Stimulated activated memory B cell treated with anti-CD40 and anti-IgM and Interleukin-4, amounts not matched to agents 10 μg/mL and 1 μg/mL and 100 μg/mL, for 72 hours (primary cell): ENCODE data around the gene LSM2.
"Not testable (repeated sequence)": the region's sequence is repeated elsewhere in the genome, so short reads cannot be mapped to it uniquely, and the experiment has no call there.

Source experiments
- ATAC-seq: fragments of 150-1000 bp; cut with Tn5 transposase; 2 replicates; pipeline ENCODE4 v1.10.0; 2021
- H3K27ac Mint-ChIP-seq: one replicate; pipeline ENCODE4 v1.8.0; 2022; ENCODE audit warnings: mild to moderate bottlenecking, mixed read lengths
- H3K27me3 Mint-ChIP-seq: one replicate; pipeline ENCODE4 v1.8.0; 2022; ENCODE audit warnings: mixed read lengths
- H3K36me3 Mint-ChIP-seq: one replicate; pipeline ENCODE4 v1.8.0; 2022; ENCODE audit warnings: mixed read lengths
- H3K4me1 Mint-ChIP-seq: one replicate; pipeline ENCODE4 v1.8.0; 2022; ENCODE audit warnings: mixed read lengths
- H3K4me3 Mint-ChIP-seq: one replicate; pipeline ENCODE4 v1.8.0; 2022; ENCODE audit warnings: mild to moderate bottlenecking, moderate library complexity, mixed read lengths
- H3K9me3 Mint-ChIP-seq: one replicate; pipeline ENCODE4 v1.8.0; 2022; ENCODE audit warnings: mixed read lengths

LSM2 gene

DNA sequence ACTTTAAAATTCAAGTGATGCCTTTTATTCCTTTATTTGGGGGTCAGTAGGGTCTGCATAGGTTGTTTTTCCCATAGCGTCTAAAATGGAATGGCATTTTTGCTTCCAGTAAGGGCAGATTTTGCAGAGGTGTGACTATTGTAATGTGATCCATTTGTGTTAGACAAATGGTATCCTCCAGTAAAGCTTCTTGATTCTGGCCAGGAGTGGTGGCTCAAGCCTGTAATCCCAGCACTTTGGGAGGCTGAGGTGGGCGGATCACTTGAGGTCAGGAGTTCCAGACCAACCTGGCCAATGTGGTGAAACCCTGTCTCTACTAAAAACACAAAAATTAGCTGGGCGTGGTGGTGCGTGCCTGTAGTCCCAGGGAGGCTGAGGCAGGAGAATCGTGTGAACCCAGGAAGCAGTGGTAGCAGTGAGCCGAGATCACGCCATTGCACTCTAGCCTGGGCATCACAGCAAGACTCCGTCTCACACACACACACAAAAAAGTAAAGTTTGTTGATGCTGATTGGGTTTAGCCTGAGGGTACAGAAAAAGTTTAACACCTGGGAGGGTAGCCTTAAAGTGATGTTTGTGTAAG lies 11.3 kb upstream of the LSM2 start:
- H3K4me1 Mint-ChIP-seq, result peaks cover 45% of the 10 kb centered on the region
- not testable (repeated sequence) for H3K36me3 Mint-ChIP-seq

DNA sequence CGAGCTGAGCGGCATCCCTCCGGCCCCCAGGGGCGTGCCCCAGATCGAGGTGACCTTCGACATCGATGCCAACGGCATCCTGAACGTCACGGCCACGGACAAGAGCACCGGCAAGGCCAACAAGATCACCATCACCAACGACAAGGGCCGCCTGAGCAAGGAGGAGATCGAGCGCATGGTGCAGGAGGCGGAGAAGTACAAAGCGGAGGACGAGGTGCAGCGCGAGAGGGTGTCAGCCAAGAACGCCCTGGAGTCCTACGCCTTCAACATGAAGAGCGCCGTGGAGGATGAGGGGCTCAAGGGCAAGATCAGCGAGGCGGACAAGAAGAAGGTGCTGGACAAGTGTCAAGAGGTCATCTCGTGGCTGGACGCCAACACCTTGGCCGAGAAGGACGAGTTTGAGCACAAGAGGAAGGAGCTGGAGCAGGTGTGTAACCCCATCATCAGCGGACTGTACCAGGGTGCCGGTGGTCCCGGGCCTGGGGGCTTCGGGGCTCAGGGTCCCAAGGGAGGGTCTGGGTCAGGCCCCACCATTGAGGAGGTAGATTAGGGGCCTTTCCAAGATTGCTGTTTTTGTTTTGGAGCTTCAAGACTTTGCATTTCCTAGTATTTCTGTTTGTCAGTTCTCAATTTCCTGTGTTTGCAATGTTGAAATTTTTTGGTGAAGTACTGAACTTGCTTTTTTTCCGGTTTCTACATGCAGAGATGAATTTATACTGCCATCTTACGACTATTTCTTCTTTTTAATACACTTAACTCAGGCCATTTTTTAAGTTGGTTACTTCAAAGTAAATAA lies 10.6 kb upstream of the LSM2 start:
- Mint-ChIP-seq H3K4me3 (peak overlapping the region; percentile 79), H3K27ac (peak overlapping the region; percentile 47), H3K4me1 (peaks cover 45% of the 10 kb centered on the region)
- H3K36me3 Mint-ChIP-seq, H3K9me3 Mint-ChIP-seq, H3K27me3 Mint-ChIP-seq: not testable (repeated sequence)
- ATAC-seq, result peak; percentile 1

More for the DNA sequence above, 11.3 kb upstream of the LSM2 start:
- H3K27ac Mint-ChIP-seq, result peak overlapping the region; percentile 47
- ATAC-seq, H3K9me3 Mint-ChIP-seq, H3K27me3 Mint-ChIP-seq: not testable (repeated sequence)
- H3K4me3 Mint-ChIP-seq, result peak overlapping the region; percentile 79

DNA sequence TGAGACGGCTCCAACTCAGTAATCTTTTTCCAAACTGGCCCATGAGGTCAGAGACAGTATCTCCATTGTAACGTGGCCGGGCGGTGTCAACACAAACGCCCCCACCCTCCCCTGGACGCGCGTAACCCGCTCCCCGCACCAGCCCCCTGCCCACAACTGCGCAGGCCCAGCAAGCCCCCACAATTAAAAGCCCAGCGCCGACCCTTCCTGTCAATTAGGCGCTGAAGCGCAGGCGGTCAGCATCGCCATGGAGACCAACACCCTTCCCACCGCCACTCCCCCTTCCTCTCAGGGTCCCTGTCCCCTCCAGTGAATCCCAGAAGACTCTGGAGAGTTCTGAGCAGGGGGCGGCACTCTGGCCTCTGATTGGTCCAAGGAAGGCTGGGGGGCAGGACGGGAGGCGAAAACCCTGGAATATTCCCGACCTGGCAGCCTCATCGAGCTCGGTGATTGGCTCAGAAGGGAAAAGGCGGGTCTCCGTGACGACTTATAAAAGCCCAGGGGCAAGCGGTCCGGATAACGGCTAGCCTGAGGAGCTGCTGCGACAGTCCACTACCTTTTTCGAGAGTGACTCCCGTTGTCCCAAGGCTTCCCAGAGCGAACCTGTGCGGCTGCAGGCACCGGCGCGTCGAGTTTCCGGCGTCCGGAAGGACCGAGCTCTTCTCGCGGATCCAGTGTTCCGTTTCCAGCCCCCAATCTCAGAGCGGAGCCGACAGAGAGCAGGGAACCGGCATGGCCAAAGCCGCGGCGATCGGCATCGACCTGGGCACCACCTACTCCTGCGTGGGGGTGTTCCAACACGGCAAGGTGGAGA lies 8.5 kb upstream of the LSM2 start, which contains the start of the genes HSPA1A and HSPA1L:
Gene HSPA1A, plus strand, starts transcription at position 519 of the 814 bp plus-strand sequence. Its CDS starts 214 bp downstream, at position 733.
Gene HSPA1L, minus strand, starts transcription at position 259 of the 814 bp plus-strand sequence. CDS start 3,311 bp downstream, outside the sequence.
- Mint-ChIP-seq H3K9me3 (no peaks in the 10 kb centered on the region), H3K27ac (peak within 1 kb of the TSS; percentile 91)

DNA sequence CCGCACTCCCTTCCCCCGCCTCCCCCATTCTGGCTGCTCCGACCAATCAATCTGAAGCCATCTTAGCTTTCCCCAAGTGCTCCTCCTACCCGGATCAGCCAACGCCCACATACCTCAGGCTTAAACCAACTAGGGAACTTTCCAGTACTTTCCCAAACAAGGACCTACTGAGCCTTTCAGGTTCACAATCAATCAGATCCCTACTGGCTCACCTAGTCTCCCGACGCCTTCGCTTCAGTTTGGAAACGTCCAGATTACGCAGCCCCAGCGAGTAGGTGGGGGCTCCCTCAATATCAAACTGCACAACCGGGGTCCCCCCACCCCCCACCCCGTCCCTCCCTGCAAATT lies 7.9 kb upstream of the LSM2 start:
- Mint-ChIP-seq H3K27ac (peak overlapping the region; percentile 91), H3K27me3 (no peaks in the 10 kb centered on the region), H3K36me3 (peaks cover 8% of the 10 kb centered on the region), H3K4me3 (peak overlapping the region; percentile 98), H3K9me3 (no peaks in the 10 kb centered on the region), H3K4me1 (peaks cover 34% of the 10 kb centered on the region)
- peak; percentile 72 for ATAC-seq

More for the DNA sequence above, 8.5 kb upstream of the LSM2 start, which contains the start of the genes HSPA1A and HSPA1L:
- peak; percentile 82 for ATAC-seq
- Mint-ChIP-seq H3K27me3 (no peaks in the 10 kb centered on the region), H3K36me3 (peaks cover 4% of the 10 kb centered on the region), H3K4me3 (peak within 1 kb of the TSS; percentile 98), H3K4me1 (peaks cover 34% of the 10 kb centered on the region)

DNA sequence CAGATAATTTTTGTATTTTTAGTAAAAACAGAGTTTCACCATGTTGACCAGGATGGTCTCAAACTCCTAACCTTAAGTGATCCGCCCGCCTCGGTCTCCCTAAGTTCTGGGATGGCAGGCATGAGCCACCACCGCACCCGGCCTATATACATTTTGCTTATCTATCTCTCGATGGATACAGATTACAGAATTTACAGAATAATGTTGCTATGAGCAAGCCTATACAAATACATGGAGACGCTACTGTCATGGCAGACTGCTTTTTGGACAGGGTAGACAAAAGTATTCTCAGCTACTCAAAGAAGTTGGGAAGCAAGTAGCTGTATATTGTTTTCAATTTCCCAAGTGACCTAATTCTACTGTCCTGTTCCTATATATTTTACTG lies 6.7 kb upstream of the LSM2 start:
- ATAC-seq, result no peak
- H3K36me3 Mint-ChIP-seq, result peaks cover 12% of the 10 kb centered on the region
- peak overlapping the region; percentile 91 for H3K27ac Mint-ChIP-seq
- no peaks in the 10 kb centered on the region for H3K27me3 Mint-ChIP-seq
- H3K9me3 Mint-ChIP-seq, result no peaks in the 10 kb centered on the region
- H3K4me3 Mint-ChIP-seq, result no peak overlapping the region
- peaks cover 34% of the 10 kb centered on the region for H3K4me1 Mint-ChIP-seq

DNA sequence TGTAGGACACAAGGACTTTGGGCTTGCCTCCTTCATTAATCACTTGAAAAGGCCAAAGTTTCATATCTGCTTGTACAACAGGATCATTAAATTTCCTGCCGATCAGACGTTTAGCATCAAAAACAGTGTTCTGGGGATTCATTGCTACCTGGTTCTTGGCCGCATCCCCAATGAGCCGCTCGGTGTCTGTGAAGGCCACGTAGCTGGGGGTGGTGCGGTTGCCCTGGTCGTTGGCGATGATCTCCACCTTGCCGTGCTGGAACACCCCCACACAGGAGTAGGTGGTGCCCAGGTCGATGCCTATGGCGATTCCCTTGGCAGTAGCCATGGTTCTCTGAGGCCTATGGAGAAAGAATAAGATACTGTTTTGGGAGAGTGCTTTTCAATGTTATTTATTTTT lies 4.9 kb upstream of the LSM2 start:
- Mint-ChIP-seq H3K27ac (no peak overlapping the region), H3K27me3 (no peaks in the 10 kb centered on the region), H3K4me1 (peaks cover 26% of the 10 kb centered on the region), H3K4me3 (no peak overlapping the region), H3K9me3 (no peaks in the 10 kb centered on the region), H3K36me3 (peaks cover 12% of the 10 kb centered on the region)
- no peak for ATAC-seq

DNA sequence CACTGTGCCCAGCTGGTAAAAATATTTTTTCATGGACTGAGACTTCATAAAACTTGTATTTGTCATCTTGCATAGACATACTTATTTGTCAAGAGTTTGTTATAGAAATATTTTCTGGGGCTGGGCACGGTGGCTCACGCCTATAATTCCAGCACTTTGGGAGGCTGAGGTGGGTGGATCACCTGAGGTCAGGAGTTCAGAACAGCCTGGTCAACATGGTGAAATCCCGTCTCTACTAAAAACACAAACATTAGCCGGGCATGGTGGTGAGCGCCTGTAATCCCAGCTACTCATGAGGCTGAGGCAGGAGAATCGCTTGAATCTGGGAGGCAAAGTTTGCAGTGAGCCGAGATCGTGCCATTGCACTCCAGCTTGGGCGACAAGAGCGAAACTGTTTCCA lies 1.8 kb upstream of the LSM2 start:
- not testable (repeated sequence) for H3K4me3 Mint-ChIP-seq, H3K27ac Mint-ChIP-seq, H3K27me3 Mint-ChIP-seq, ATAC-seq, H3K9me3 Mint-ChIP-seq
- Mint-ChIP-seq H3K4me1 (peaks cover 31% of the 10 kb centered on the region), H3K36me3 (peaks cover 12% of the 10 kb centered on the region)

DNA sequence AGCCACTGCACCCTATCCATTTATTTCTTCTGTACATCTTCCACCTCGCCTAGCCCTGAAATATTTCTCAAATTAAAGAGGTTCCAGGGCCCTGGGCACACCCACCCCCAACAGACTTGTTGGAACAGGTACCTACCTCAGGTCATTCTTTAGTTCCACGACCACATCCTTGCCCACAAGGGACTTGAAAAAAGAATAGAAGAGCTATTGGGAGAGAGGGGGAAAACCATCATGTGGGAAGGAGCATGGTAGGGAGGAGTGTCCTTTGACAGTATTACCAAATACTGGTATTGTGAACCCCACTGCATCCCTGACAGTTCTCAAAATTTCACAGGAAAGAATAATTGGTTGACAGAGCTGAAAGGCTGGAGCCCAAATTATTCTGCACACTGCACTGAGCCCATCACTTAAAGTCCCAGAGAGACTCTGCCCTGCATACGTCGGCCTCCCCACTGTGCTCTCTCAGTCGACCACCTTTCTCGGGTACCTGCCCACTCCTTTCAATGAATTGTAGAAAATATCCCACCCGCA lies 762 bp downstream of the LSM2 start:
- peaks cover 24% of the 10 kb centered on the region for H3K4me1 Mint-ChIP-seq
- ATAC-seq, result peak; percentile 34
- H3K27ac Mint-ChIP-seq, result peak overlapping the region; percentile 99
- H3K9me3 Mint-ChIP-seq, result no peaks in the 10 kb centered on the region
- peaks cover 19% of the 10 kb centered on the region for H3K36me3 Mint-ChIP-seq
- peak overlapping the region; percentile 98 for H3K4me3 Mint-ChIP-seq
- no peaks in the 10 kb centered on the region for H3K27me3 Mint-ChIP-seq

DNA sequence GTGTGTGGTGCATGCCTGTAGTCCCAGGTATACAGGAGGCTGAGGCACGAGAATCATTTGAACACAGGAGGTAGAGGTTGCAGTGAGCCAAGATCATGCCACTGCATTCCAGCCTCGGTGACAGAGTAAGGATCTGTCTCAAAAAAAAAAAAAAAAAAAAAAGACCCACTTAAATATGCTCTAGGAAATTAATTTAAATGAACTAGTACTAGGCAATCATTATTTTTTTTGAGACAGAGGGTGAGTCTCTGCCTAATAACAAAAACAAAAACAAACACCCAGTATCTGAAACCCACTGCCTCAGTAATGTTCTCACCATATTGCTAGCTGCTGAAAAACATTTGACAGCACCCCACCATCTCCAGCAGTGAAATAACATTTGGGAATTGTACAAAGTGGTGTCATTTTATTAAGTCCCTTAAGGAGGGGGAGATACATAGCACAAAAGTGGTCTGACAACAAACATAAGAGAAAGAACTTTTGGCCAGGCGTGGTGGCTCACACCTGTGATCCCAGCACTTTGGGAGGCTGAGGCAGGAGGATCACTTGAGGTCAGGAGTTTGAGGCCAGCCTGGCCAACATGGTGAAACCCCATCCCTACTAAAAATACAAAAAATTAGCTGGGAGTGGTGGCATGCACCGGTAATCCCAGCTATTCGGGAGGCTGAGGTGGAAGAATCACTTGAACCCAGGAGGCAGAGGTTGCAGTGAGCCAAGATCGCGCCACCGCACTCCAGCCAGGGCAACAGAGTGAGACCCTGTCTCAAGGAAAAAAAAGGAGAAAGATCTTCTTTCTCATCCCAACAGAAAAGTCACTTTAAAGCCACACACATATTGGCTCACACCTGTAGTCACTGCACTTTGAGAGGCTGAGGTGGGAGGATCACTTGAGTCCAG lies 5.5 kb downstream of the LSM2 start:
- not testable (repeated sequence) for H3K36me3 Mint-ChIP-seq, H3K27ac Mint-ChIP-seq, ATAC-seq, H3K4me3 Mint-ChIP-seq, H3K27me3 Mint-ChIP-seq, H3K9me3 Mint-ChIP-seq
- peaks cover 30% of the 10 kb centered on the region for H3K4me1 Mint-ChIP-seq

DNA sequence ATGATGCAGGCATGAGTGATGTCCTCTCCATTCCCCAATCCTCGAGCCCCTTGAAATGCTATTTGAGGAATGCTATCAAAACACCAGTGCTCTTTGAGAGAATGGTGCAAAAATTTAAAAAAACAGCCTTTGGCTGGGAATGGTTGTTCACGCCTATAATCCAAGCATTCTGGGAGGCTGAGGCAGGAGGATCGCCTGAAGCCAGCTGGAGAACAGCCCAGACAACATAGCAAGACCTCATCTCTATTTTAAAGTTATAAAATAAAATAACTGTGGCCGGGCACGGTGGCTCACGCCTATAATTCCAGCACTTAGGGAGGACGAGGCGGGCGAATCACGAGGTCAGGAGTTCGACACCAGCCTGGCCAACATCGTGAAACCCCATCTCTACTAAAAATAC lies 7.0 kb downstream of the LSM2 start:
- Mint-ChIP-seq H3K9me3 (no peaks in the 10 kb centered on the region), H3K36me3 (peaks cover 7% of the 10 kb centered on the region), H3K27ac (no peak overlapping the region), H3K27me3 (no peaks in the 10 kb centered on the region), H3K4me3 (no peak overlapping the region), H3K4me1 (peaks cover 22% of the 10 kb centered on the region)
- ATAC-seq, result no peak

DNA sequence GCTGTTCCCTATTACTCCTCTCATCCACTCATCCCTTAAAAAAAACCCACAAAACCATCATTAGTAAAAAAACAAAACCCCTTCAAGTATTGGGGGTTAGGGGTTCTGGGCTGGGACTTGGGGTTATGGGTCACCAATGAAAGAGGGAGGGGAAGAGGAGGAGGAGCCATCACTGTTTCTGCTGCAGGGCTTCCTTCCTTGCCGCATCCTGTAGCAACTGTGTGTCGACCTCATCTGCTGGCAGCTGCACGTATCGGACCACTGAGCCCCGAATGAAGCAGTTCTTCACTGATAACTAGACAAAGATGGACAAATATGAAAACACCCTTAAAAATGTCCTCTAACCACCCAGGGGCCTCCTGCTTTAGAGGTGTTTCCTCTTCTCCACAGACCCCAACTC lies 9.2 kb downstream of the LSM2 start:
- H3K27ac Mint-ChIP-seq, result peak overlapping the region; percentile 37
- H3K4me1 Mint-ChIP-seq, result peaks cover 36% of the 10 kb centered on the region
- H3K36me3 Mint-ChIP-seq, result peaks cover 3% of the 10 kb centered on the region
- no peak for ATAC-seq
- no peaks in the 10 kb centered on the region for H3K27me3 Mint-ChIP-seq
- H3K4me3 Mint-ChIP-seq, result no peak overlapping the region
- H3K9me3 Mint-ChIP-seq, result no peaks in the 10 kb centered on the region

DNA sequence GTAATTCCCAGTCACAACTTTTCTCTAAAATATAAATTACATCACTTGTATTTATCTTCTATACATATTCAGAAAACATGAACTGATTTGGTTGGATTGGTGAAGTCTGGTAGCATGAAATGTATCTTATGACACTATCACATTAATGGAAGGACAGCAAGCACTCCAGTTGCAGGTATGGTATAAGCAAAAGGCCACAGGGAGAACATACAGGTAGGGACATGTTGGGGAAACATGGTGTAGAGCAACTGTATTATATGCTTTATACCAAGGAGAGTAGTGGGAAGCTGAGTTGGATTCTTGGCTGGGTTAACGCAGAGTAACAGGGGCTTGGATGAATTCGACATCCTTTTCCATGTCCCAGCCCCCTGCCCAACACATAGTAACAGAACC lies 9.8 kb downstream of the LSM2 start:
- Mint-ChIP-seq H3K27me3 (no peaks in the 10 kb centered on the region), H3K27ac (peak overlapping the region; percentile 96), H3K4me1 (peaks cover 42% of the 10 kb centered on the region), H3K4me3 (no peak overlapping the region), H3K36me3 (peaks cover 9% of the 10 kb centered on the region), H3K9me3 (no peaks in the 10 kb centered on the region)
- no peak for ATAC-seq

DNA sequence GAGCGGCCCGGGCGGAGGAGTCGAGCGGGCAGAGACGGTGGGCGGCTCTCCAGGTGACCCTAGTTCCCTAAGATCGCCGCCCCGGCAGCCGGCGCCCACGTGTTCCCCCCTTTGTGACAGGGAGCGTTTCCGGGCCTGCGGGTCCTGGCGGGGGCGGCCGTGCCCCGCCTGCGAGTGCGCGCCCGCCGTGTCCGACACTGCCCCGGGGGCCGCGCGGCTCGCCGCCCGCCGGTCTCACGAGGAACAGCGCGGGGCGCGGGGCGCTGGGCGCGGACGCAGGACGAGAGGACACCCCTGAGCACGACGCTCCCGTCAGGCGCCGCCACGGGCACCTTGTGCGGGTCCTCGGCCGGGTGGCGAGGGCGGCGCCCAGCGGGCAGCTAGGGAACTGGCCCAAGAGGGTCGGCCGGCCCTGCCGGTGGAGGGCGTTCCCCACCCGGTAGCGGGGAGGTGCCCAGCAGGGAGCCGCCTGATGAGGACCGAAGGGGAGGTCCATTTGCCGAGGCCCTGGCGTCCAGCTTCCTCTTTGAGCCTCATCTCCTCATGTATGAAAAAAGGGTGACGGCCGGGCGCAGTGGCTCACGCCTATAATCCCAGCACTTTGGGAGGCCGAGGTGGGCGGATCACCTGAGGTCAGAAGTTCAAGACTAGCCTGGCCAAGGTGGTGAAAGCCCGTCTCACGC lies 11.0 kb downstream of the LSM2 start, which contains the start of gene VARS1:
Gene VARS1, minus strand, starts transcription at position 137 of the 683 bp plus-strand sequence. CDS start 535 bp downstream, outside the sequence.
- peak within 1 kb of the TSS; percentile 96 for H3K27ac Mint-ChIP-seq
- peaks cover 20% of the 10 kb centered on the region for H3K36me3 Mint-ChIP-seq

More for the DNA sequence above, 11.0 kb downstream of the LSM2 start, which contains the start of gene VARS1:
- Mint-ChIP-seq H3K9me3 (no peaks in the 10 kb centered on the region), H3K27me3 (no peaks in the 10 kb centered on the region), H3K4me3 (peak within 1 kb of the TSS; percentile 84), H3K4me1 (peaks cover 54% of the 10 kb centered on the region)
- ATAC-seq, result peak; percentile 94
